Measurements from ENCODE around the gene UPF2.

The UPF2 gene

GRCh38 chr10:11958956-11959355 lies 83.7 kb downstream of the UPF2 start:
- no peak for DNase-seq (ENCODE audit: low spot score)

- no peak for DNase-seq (ENCODE audit: low spot score)
These were observed 90.9 kb downstream of the UPF2 start for GRCh38 chr10:11951695-11952094.

GRCh38 chr10:11950325-11951018 lies 92.1 kb downstream of the UPF2 start:
- DNase-seq (ENCODE audit: low spot score): no peak

- DNase-seq (ENCODE audit: low spot score): no peak
These were observed 93.5 kb downstream of the UPF2 start for GRCh38 chr10:11949152-11949551.

- DNase-seq (ENCODE audit: low spot score): no peak
These were observed 96.0 kb downstream of the UPF2 start for GRCh38 chr10:11946652-11947051.

GRCh38 chr10:11936389-11937152 lies 106.0 kb downstream of the UPF2 start:
- DNase-seq (ENCODE audit: low spot score): no peak

- DNase-seq (ENCODE audit: low spot score): no peak
These were observed 108.3 kb downstream of the UPF2 start for GRCh38 chr10:11934262-11934661.

- no peak for DNase-seq (ENCODE audit: low spot score)
These were observed 108.9 kb downstream of the UPF2 start for GRCh38 chr10:11933577-11934223.

GRCh38 chr10:11931038-11931437 lies 111.6 kb downstream of the UPF2 start:
- DNase-seq (ENCODE audit: low spot score): no peak

- no peak for DNase-seq (ENCODE audit: low spot score)
These were observed 112.2 kb downstream of the UPF2 start for GRCh38 chr10:11930312-11930978.

GRCh38 chr10:11927746-11928145 lies 114.9 kb downstream of the UPF2 start:
- DNase-seq (ENCODE audit: low spot score): no peak

- DNase-seq (ENCODE audit: low spot score): no peak
These were observed 120.7 kb downstream of the UPF2 start for GRCh38 chr10:11921800-11922392.

- no peak for DNase-seq (ENCODE audit: low spot score)
These were observed 123.3 kb downstream of the UPF2 start for GRCh38 chr10:11919271-11919670.

- no peak for DNase-seq (ENCODE audit: low spot score)
These were observed 124.2 kb downstream of the UPF2 start for GRCh38 chr10:11918384-11918783.

- no peak for DNase-seq (ENCODE audit: low spot score)
These were observed 129.4 kb downstream of the UPF2 start for GRCh38 chr10:11913079-11913641.

GRCh38 chr10:11910102-11910501 lies 132.5 kb downstream of the UPF2 start:
- no peak for DNase-seq (ENCODE audit: low spot score)

GRCh38 chr10:11909618-11910017 lies 133.0 kb downstream of the UPF2 start:
- DNase-seq (ENCODE audit: low spot score): no peak

GRCh38 chr10:11908991-11909390 lies 133.6 kb downstream of the UPF2 start:
- DNase-seq (ENCODE audit: low spot score): no peak

GRCh38 chr10:11908536-11908935 lies 134.1 kb downstream of the UPF2 start:
- no peak for DNase-seq (ENCODE audit: low spot score)

- DNase-seq (ENCODE audit: low spot score): no peak
These were observed 134.7 kb downstream of the UPF2 start for GRCh38 chr10:11907914-11908313.

- no peak for DNase-seq (ENCODE audit: low spot score)
These were observed 135.9 kb downstream of the UPF2 start for GRCh38 chr10:11906714-11907113.

GRCh38 chr10:11902646-11903045 lies 140.0 kb downstream of the UPF2 start:
- DNase-seq (ENCODE audit: low spot score): no peak
